DMS 273 treated with DMSO at 0.1 percent for 48 hours (cell line): ENCODE data around the gene GLP1R.

ENCODE experiments used
- DNase-seq: peaks from one replicate; lab custom pipeline; 2025; lab: John Stamatoyannopoulos, UW

Gene GLP1R

GRCh38 chr6:39086294-39086693, 37.7 kb downstream of the GLP1R start:
- DNase-seq: no peak

GRCh38 chr6:39086711-39087110, 38.1 kb downstream of the GLP1R start:
- DNase-seq: no peak

GRCh38 chr6:39087197-39087596, 38.6 kb downstream of the GLP1R start:
- DNase-seq: no peak

GRCh38 chr6:39088331-39088730, 39.8 kb downstream of the GLP1R start:
- no peak for DNase-seq

GRCh38 chr6:39090036-39090435, 41.5 kb downstream of the GLP1R start:
- DNase-seq: no peak

GRCh38 chr6:39091220-39091619, 42.6 kb downstream of the GLP1R start:
- DNase-seq: no peak

- DNase-seq: no peak
These were observed 43.5 kb downstream of the GLP1R start for GRCh38 chr6:39092124-39092523.

GRCh38 chr6:39093149-39093708, 44.6 kb downstream of the GLP1R start:
- DNase-seq: no peak

DNA sequence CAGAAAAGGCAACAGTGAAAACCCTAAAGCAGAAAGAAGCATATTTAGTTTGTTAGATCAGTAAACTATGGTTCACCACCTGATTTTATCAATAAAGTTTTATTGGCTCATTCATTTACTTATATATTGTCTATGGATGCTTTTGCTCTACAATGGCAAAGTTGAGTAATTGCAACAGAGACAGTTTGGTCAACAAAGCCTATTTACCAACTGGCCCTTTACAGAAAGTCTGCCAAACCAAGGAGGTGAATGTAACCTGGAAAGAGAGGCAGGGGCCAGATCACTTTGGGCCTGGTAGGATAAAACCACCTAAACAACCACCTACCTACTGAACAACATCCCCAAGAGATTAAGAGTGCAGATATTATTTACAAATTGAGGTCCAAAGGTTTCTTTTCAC, 47.0 kb downstream of the GLP1R start:
- DNase-seq: no peak

DNA sequence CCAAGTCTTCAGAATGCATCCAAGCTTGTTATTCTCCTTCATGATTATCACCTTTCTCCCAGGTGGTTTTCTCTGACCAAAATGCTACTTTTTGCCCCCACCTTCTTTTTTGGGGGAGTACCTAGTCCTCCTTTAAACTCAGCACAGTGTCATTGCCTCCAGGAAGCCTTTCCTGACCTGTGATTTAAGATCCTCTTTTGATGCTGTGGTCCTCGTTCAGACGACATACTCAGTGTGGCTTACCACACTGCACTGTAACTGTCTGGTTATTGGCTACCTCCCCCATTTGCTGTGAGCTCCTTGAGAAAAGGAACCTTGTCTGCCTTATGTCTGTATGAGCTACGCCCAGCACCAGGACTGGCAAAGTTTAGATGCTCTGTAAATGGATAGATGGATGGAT, 51.8 kb downstream of the GLP1R start:
- DNase-seq: no peak

DNA sequence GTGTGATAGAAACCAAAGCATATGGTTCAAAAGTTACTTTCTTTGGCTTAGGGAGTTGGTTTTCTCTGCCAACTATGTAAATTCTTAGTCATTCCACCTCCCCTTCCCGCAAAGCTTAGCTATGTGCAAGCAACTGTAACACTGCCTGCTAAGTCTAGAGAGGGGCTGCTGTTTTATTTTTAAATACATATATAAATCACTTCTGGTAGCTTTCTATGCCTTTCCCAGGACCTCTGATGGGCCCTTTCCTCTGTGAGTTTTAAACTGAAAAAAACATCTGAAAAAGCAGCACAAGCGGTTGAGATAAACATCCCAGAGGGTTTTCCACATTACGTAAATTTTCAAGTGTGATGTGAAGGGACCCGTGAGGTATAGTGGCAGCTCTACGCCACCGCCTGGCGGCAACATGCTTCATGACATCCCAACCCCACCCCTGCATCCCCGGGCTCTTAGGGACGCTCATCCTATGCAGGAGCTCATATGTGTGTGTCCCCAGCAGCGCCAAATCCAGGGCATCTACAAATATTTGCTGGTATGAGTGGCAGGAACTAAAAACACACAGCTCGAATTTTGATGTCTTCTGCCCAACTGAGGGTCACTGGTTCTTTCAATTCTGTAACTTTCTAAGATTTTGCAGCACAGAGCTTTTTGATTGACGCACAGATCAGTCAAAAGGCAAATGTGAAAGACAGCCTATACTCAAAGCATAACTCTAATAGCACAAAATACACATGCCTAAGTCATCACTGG, 53.7 kb downstream of the GLP1R start:
- no peak for DNase-seq

GRCh38 chr6:39102821-39103136, 54.2 kb downstream of the GLP1R start:
- no peak for DNase-seq

DNA sequence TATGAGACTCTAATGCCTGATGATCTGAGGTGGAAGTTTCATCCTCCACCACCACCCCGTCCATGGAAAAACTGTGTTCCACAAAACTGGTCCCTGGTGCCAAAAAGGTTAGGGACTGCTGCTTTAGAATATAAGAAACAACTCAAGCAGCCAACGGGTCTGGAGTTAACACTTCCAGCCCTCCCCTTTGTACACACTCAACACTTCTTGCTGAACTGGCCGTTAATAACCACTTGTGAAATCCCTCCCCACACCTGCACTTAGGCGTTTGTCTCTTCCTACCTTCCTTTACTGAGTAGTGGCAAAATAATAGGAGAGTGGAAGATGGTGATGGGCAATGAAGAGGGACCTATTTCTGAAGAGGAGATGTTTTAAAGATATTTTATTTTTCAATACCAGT, 55.9 kb downstream of the GLP1R start:
- DNase-seq: no peak

DNA sequence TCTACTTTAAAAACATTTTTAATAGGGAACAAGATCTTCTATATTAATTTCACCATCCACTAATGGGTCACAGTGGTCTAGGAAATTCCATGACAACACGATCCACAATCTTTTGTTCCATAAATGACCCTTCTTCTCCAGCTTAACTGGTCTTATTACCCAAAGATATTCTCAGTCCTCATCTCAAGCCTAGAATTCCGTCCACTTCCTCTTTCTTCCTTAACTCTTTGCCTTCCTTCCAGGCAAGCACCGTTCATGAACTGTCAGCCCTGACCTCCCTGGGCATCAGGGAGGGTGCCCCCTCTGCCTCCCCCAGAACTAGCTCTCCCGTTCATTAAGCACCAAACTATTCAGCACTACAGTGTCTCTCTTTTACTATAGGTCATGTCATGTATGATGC, 58.5 kb downstream of the GLP1R start:
- no peak for DNase-seq

GRCh38 chr6:39107641-39108040, 59.1 kb downstream of the GLP1R start:
- DNase-seq: no peak

DNA sequence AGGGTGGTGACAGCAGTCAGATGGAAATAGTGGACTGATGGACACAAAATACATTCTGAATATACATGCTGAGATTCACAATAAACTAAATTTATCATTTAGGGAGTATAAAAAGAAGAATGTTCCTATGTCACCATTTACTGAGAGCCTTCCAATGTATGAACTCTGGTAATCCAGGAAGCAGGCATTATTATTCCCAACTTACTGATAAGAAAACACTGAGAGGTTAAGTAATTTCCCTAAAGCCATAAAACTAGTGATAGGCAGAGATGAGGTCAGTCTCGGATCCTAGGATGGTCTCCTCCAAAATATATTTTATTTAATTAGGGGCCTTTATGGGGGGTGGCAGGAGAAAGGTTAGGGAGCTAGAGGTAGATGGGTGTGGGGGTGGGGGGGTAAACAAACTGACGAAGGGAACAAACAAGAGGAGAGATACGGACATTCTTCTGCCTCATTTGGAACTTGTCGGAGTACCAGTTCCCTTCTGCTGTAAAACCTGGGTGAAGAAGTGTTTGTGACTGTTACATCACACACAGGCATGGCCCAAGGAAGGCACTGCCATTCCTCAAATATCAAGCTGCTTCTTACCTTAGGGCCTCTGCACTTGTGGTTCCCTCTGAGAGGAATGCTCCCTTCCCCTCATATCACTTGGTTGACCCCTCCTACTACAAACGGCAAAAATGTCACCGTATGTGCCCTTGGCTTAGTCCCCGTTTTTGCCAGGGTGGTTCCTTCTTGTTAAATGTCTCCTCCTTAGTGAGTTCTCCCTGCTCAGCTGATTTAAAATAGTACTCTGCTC, 59.7 kb downstream of the GLP1R start:
- no peak for DNase-seq

GRCh38 chr6:39111280-39111679, 62.7 kb downstream of the GLP1R start:
- no peak for DNase-seq

GRCh38 chr6:39113788-39114187, 65.2 kb downstream of the GLP1R start:
- no peak for DNase-seq

DNA sequence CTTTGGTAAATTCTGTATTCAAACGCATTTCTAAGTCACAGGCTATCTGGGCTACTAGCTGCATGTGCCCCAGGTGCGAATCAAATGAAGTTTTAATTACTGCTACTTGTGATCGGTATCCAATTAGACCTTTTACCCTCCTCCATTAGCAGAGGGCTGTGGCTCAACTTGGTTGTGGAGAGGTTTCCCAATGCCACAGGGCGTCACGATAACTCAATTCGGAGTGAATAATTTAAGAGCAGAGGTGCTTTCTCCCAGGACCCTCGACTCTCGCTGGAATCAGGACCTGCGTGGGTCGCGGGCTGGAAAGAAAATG, 65.8 kb downstream of the GLP1R start:
- DNase-seq: no peak

- DNase-seq: peak; percentile 82
These were observed 66.4 kb downstream of the GLP1R start, which contains the start of gene SAYSD1 for GRCh38 chr6:39114704-39115599. Gene SAYSD1 (minus strand): TSS chr6:39115186. CDS start chr6:39115089, 97 bp downstream.

DNA sequence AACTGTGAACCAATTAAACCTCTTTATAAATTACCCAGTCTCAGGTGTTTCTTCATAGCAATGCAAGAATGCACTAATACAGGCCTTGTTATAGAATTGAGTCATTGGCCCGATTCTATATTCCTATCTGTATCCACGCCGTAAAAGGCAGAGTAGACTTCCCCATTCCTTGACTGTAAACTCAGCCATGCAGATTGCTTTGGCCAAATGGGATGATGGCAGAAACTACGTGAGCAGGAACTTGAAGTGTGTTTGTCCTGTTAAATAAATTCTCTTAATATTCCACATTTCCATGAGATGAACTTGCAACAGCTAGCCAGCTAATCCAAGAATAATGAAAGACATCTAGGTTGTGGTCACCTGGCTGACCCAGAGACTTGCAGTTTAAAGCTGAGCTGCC, 70.3 kb downstream of the GLP1R start:
- DNase-seq: no peak

DNA sequence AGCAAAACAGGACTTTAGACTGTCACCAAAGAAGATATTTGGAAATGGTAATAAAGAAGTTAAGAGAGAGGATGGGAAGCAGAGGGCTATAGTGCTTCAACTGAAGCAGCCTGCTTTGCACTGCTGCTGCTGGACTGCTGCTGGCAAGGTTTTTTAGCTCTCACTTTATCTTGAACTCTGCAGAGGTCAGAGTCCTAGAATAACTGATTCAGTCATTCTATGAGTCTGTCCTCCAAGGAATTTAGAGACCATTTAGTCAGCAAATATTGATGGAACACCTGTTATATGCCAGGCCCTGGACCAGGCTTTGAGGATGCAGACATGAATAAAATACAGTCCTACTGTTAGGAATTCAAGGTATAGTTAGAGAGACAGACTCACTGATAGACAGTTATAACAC, 75.5 kb downstream of the GLP1R start:
- DNase-seq: no peak
